Neural crest cell (in vitro differentiated cells): Measurements from ENCODE around the gene ALK. TPM values are rescaled to one million over a fixed set of nuclear protein-coding genes. Genes with fewer than 3 reads are reported as not detected.

Experiments
- DNase-seq: peaks from one replicate; pipeline ENCODE4 v3.0.0; 2021; ENCODE audit warnings: low read depth, mixed read lengths, low spot score
- H3K27ac Mint-ChIP-seq: one replicate; pipeline ENCODE4 v1.8.0; 2021; ENCODE audit warnings: mild to moderate bottlenecking, mixed read lengths; ENCODE audit not compliant: unreplicated experiment
- H3K27me3 Mint-ChIP-seq: 2 replicates; pipeline ENCODE4 v1.8.0; 2021; ENCODE audit warnings: low read depth, mild to moderate bottlenecking, mixed read lengths
- H3K36me3 Mint-ChIP-seq: 2 replicates; pipeline ENCODE4 v1.8.0; 2021; ENCODE audit warnings: low read depth, mild to moderate bottlenecking, mixed read lengths
- H3K4me1 Mint-ChIP-seq: 2 replicates; pipeline ENCODE4 v1.8.0; 2021; ENCODE audit warnings: mixed read lengths
- H3K4me3 Mint-ChIP-seq: one replicate; pipeline ENCODE4 v1.8.0; 2021; ENCODE audit warnings: mild to moderate bottlenecking, mixed read lengths
- H3K9me3 Mint-ChIP-seq: 2 replicates; pipeline ENCODE4 v1.8.0; 2021; ENCODE audit warnings: mixed read lengths
- total RNA-seq: library from RNA; stranded (reverse); gene quantifications from 2 replicates; pipeline ENCODE4 v1.2.1, GENCODE V29; 2021
- TF ChIP-seq, protein P1 (sequence below): fragments of 200-600 bp; sonication (generic); conservative IDR thresholded peaks from 2 replicates; pipeline ENCODE4 v1.5.0; 2021; ENCODE audit warnings: antibody characterized with exemption, mild to moderate bottlenecking

The ALK gene
- total RNA-seq, 1 donor from 2014 or later = 2.0 TPM

DNA sequence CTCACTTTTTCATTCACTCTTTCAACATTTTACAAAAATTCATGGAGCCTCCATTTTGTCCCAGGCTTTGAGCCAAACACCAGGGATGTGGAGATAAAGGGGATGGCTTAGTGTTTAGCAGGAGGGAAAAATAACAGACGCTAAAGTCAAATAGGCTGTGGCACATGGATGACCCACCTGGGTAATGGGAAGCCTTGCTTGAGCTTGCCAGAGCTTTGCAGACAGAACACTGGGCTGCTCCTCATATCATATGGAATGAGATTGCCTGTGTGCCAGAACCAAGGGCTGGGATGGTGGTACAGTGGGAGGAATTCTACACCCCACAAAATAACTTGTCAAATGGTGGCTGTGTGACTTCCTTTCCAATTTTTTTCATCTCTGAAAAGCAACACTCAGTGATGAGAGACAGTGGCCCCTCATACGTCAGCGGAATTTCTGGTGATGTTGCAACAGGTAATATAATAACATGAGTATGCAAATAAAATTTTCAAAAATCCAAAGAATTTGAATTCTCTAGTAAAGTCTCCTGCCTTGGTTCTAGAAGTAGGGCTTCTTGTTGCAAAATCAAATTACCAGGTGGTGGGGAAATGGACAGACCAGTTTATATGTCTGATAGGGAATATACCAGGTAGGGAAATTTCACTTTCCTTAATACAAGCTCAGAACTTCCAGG lies 553.3 kb downstream of the ALK start:
- H3K36me3 Mint-ChIP-seq = no peaks in the 10 kb centered on the region
- peaks cover 6% of the 10 kb centered on the region for H3K9me3 Mint-ChIP-seq
- H3K4me1 Mint-ChIP-seq = peaks cover 10% of the 10 kb centered on the region
- TF ChIP-seq, protein P1, sequence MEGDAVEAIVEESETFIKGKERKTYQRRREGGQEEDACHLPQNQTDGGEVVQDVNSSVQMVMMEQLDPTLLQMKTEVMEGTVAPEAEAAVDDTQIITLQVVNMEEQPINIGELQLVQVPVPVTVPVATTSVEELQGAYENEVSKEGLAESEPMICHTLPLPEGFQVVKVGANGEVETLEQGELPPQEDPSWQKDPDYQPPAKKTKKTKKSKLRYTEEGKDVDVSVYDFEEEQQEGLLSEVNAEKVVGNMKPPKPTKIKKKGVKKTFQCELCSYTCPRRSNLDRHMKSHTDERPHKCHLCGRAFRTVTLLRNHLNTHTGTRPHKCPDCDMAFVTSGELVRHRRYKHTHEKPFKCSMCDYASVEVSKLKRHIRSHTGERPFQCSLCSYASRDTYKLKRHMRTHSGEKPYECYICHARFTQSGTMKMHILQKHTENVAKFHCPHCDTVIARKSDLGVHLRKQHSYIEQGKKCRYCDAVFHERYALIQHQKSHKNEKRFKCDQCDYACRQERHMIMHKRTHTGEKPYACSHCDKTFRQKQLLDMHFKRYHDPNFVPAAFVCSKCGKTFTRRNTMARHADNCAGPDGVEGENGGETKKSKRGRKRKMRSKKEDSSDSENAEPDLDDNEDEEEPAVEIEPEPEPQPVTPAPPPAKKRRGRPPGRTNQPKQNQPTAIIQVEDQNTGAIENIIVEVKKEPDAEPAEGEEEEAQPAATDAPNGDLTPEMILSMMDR = no peak
- H3K27ac Mint-ChIP-seq = no peak overlapping the region
- H3K4me3 Mint-ChIP-seq = no peak overlapping the region
- H3K27me3 Mint-ChIP-seq = peaks cover 5% of the 10 kb centered on the region
- DNase-seq = no peak

DNA sequence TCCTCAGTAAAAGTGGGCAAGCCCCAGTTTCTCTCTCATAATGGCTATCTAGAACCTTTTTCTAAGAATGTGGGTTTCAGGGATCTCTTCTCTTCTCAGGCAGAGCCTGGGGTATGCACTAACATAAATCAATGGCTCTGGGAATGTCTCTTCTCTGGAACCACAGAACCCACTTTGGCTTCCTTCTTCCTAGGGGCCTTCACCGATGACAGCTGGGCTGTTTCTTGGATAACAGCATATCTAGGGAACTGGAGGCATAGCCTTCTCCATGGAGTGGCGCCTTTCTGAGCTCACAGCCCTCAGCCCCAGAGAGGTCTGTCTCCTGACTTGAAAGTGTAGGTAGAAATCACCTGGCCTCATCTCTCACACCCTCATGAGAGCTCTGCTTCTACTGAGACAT lies 558.3 kb downstream of the ALK start:
- Mint-ChIP-seq H3K27ac (no peak overlapping the region), H3K36me3 (no peaks in the 10 kb centered on the region)

DNA sequence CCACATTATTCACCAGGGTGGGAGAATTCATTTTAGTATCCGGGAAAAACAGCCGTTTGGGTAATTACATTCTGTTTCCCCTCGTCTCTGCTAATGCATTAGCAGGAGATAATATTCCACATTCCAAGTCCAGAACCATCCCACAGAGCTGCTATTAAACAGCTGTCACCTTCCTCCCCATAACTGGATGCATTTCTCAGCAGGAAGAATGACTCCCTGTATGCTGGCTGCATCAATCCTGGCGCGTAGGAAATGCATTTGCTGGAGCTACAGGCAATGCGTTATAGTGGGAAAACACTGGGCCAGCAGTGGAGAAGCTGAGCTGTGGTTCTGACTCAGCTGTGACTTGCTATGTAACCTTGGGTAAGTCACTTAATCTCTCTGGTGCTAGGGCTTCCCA lies 560.2 kb downstream of the ALK start:
- H3K4me1 Mint-ChIP-seq = peaks cover 4% of the 10 kb centered on the region
- TF ChIP-seq, protein P1 = no peak
- no peaks in the 10 kb centered on the region for H3K36me3 Mint-ChIP-seq
- no peaks in the 10 kb centered on the region for H3K27me3 Mint-ChIP-seq
- no peak overlapping the region for H3K4me3 Mint-ChIP-seq
- H3K9me3 Mint-ChIP-seq = peaks cover 8% of the 10 kb centered on the region
- H3K27ac Mint-ChIP-seq = no peak overlapping the region
- no peak for DNase-seq

More for the DNA sequence above, 558.3 kb downstream of the ALK start:
- TF ChIP-seq, protein P1 = no peak
- Mint-ChIP-seq H3K27me3 (no peaks in the 10 kb centered on the region), H3K4me3 (no peak overlapping the region), H3K9me3 (peaks cover 8% of the 10 kb centered on the region), H3K4me1 (peaks cover 15% of the 10 kb centered on the region)
- DNase-seq = no peak

DNA sequence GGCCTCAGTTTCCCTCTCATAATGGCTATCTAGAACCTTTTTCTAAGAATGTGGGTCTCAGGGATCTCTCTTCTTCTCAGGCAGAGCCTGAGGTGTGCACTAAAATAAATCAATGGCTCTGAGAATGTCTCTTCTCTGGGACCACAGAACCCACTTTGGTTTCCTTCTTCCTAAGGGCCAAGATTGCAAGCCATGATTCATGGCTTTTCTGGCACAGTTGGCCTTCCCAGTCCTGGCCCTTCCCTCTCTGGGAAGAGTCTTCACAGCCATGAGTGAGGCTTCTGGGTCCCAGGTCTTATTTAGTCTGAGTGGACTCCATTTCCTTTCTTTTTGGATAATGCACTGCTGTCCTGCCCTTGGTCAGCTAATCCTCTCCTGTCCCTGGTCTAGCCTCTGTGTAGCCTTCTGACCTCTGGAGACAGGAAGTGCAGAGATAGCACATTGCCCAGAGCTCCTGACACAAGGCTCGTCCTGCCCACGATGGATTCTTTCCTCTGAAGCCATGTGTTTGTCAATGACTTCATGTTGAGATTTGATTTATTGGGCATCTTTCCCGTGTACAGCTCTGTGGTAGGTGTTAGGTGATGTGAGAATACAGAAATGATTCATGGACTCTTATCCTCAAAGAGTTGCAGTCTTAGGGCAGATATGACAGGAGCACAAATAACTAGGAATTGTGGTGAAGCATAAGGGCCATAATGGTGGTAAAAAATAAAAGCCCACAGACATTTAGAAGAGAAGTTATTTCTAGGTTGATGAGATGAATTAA lies 561.2 kb downstream of the ALK start:
- no peak for DNase-seq
- peaks cover 6% of the 10 kb centered on the region for H3K9me3 Mint-ChIP-seq
- H3K36me3 Mint-ChIP-seq = no peaks in the 10 kb centered on the region
- TF ChIP-seq, protein P1 = no peak
- peaks cover 4% of the 10 kb centered on the region for H3K4me1 Mint-ChIP-seq
- H3K4me3 Mint-ChIP-seq = no peak overlapping the region
- no peaks in the 10 kb centered on the region for H3K27me3 Mint-ChIP-seq
- no peak overlapping the region for H3K27ac Mint-ChIP-seq

DNA sequence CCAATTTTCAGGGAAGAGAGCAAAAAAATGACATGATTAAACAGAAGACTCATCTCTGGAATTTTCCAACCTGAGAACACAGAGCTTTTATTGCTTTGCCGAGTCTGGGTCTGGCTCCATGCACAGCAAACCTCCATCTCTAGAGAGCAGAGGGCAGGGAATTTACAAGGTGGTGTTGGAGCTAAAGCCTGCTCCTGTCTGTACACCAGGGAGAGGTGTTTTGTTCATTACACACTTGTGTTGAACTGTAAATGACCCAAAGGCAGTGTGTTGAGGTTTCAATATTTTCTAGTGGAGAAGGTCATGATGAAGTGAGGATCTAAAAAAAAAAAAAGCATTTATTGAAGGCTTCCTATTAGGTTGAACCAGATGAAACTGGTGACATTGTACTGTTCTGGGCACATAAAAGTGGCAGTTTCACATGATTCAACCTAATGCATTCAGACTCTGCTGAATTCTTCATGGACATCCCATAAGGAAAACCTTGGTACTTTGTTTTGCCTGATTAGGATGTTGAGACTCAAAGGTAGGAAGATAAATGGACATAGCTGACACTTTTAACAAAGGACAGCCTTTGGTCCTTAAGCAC lies 567.9 kb downstream of the ALK start:
- H3K9me3 Mint-ChIP-seq = no peaks in the 10 kb centered on the region
- H3K36me3 Mint-ChIP-seq = no peaks in the 10 kb centered on the region
- H3K27ac Mint-ChIP-seq = no peak overlapping the region
- TF ChIP-seq, protein P1 = no peak
- H3K27me3 Mint-ChIP-seq = no peaks in the 10 kb centered on the region
- peaks cover 28% of the 10 kb centered on the region for H3K4me1 Mint-ChIP-seq
- H3K4me3 Mint-ChIP-seq = no peak overlapping the region
- DNase-seq = no peak
